HEK293 (cell line): Measurements from ENCODE around the gene PDF.

Source experiments
- HIC1 ChIP-seq: fragments of 450-650 bp; formaldehyde crosslinking; IDR thresholded peaks from 2 replicates; pipeline ENCODE4 v1.5.1; 2016; ENCODE audit warnings: missing biosample characterization, missing genetic modification characterization
- MEIS1 ChIP-seq: sonication (generic); formaldehyde crosslinking; IDR thresholded peaks from 2 replicates; pipeline ENCODE4 v1.8.1; 2022; ENCODE audit warnings: missing genetic modification reagents, mild to moderate bottlenecking, borderline replicate concordance
- SP7 ChIP-seq: fragments of 450-650 bp; formaldehyde crosslinking; IDR thresholded peaks from 2 replicates; pipeline ENCODE4 v1.5.1; 2016; ENCODE audit warnings: missing biosample characterization, missing genetic modification characterization
- ZBTB49 ChIP-seq: fragments of 450-650 bp; formaldehyde crosslinking; IDR thresholded peaks from 2 replicates; pipeline ENCODE4 v1.5.1; 2016; ENCODE audit warnings: missing biosample characterization, missing genetic modification characterization, low read depth
- ZBTB7A ChIP-seq: fragments of 450-650 bp; formaldehyde crosslinking; IDR thresholded peaks from 2 replicates; pipeline ENCODE4 v1.5.1; 2016; ENCODE audit warnings: low read depth, missing biosample characterization, missing genetic modification characterization
- ZNF23 ChIP-seq: fragments of 450-650 bp; formaldehyde crosslinking; IDR thresholded peaks from 2 replicates; pipeline ENCODE4 v1.5.1; 2016; ENCODE audit warnings: missing biosample characterization, missing genetic modification characterization, borderline replicate concordance
- ZNF280C ChIP-seq: fragments of 450-650 bp; formaldehyde crosslinking; IDR thresholded peaks from 2 replicates; pipeline ENCODE4 v1.5.1; 2016; ENCODE audit warnings: missing biosample characterization, missing genetic modification characterization
- ZNF747 ChIP-seq: fragments of 450-650 bp; formaldehyde crosslinking; IDR thresholded peaks from 2 replicates; pipeline ENCODE4 v1.5.1; 2016; ENCODE audit warnings: missing biosample characterization, missing genetic modification characterization
- TF ChIP-seq, protein P1 (sequence below): fragments of 450-650 bp; formaldehyde crosslinking; IDR thresholded peaks from 2 replicates; pipeline ENCODE4 v1.5.1; 2016; ENCODE audit warnings: missing biosample characterization, missing genetic modification characterization

DNA sequence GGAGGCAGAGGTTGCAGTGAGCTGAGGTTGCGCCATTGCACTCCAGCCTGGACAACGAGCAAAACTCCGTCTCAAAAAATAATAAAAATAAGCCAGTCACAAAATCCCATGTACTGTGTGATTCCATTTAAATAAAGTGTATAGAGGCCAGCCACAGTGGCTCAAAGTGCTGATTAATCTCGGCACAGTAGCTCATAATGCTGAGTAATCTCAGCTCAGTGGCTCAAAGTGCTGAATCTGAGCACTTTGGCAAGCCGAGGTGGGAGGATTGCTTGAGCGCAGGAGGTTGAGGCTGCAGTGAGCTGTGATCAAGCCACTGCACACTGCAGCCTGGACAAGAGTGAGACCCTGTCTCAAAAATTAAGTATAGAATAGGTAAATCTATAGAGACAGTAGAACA is 16.3 kb upstream of the PDF start:
- TF ChIP-seq HIC1 (tag by site-specific recombination): no peak
- no peak for TF ChIP-seq MEIS1 (CRISPR knock-in tag)
- no peak for TF ChIP-seq ZNF280C (tag by site-specific recombination)
- TF ChIP-seq ZBTB49 (tag by site-specific recombination): no peak
- TF ChIP-seq ZNF23 (tag by site-specific recombination): no peak
- TF ChIP-seq, protein P1, sequence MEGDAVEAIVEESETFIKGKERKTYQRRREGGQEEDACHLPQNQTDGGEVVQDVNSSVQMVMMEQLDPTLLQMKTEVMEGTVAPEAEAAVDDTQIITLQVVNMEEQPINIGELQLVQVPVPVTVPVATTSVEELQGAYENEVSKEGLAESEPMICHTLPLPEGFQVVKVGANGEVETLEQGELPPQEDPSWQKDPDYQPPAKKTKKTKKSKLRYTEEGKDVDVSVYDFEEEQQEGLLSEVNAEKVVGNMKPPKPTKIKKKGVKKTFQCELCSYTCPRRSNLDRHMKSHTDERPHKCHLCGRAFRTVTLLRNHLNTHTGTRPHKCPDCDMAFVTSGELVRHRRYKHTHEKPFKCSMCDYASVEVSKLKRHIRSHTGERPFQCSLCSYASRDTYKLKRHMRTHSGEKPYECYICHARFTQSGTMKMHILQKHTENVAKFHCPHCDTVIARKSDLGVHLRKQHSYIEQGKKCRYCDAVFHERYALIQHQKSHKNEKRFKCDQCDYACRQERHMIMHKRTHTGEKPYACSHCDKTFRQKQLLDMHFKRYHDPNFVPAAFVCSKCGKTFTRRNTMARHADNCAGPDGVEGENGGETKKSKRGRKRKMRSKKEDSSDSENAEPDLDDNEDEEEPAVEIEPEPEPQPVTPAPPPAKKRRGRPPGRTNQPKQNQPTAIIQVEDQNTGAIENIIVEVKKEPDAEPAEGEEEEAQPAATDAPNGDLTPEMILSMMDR: no peak
- no peak for TF ChIP-seq ZNF747 (tag by site-specific recombination)
- no peak for TF ChIP-seq SP7 (tag by site-specific recombination)
- no peak for TF ChIP-seq ZBTB7A
